H1 (cell line): ENCODE data around the gene SGCE.

Source experiments
- CTCF ChIP-seq, 3 experiments: IDR thresholded peaks; 1 replicate in 2 of 3; 2 replicates in 1 of 3; pipeline versions ENCODE4 v1.5.1 to v1.6.1; 2011; ENCODE audit warnings: low read length in 3 of 3, mild to moderate bottlenecking in 3 of 3, inconsistent platforms in 2 of 3, low read depth in 1 of 3, moderate library complexity in 1 of 3; ENCODE audit not compliant: insufficient read depth in 1 of 3; ENCODE audit errors: control extremely low read depth in 1 of 3
- EP300 ChIP-seq, 2 experiments: IDR thresholded peaks; 1 replicate in 1 of 2; 2 replicates in 1 of 2; pipeline ENCODE4 v1.6.1; 2011 to 2012; ENCODE audit warnings: low read depth in 2 of 2, low read length in 2 of 2, mild to moderate bottlenecking in 2 of 2, borderline replicate concordance in 1 of 2, inconsistent platforms in 1 of 2, moderate library complexity in 1 of 2
- SUZ12 ChIP-seq: fragments of 200-600 bp; sonication (generic); IDR thresholded peaks from 2 replicates; pipeline ENCODE4 v1.6.1; 2012; ENCODE audit warnings: mild to moderate bottlenecking, inconsistent platforms, low read length, moderate library complexity, mixed read lengths

DNA sequence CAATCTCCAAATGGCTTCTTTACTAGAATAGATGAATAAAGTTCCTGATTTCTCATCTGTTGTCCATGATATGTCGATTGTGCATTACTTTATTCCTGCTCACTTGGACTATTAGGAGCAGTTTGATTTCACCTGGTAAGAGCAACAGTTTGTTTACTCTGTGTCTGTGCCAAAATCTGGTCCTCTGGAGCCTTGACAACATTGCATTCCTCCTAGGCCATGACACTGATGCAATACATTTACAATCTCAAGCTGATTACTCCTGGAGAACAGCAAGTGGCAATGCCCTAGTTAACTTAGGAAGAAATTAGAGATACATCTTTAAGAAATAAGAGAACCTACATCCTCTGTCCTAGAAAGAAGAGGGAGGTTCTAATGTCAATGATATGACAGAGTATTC lies 71.8 kb downstream of the SGCE start:
- TF ChIP-seq CTCF (IDR thresholded peaks at IDR 0.05; ENCODE audit: control extremely low read depth in 1 of 3, insufficient read depth in 1 of 3, low read depth in 1 of 3, low read length in 3 of 3) (no peak), SUZ12 (no peak), EP300 (IDR thresholded peaks at IDR 0.05; ENCODE audit: borderline replicate concordance in 1 of 2, low read depth in 2 of 2, low read length in 2 of 2) (no peak)
